Upper lobe of left lung (tissue), 4 donors: ENCODE measurements around the gene MCCD1.

Source experiments
- EP300 ChIP-seq, 4 donors: sonication (generic); formaldehyde crosslinking; IDR thresholded peaks; one replicate each; pipeline ENCODE4 v1.5.1; 2017; ENCODE audit warnings: antibody characterized with exemption in 4 of 4, control low read depth in 2 of 4
- POLR2A ChIP-seq, 4 donors: fragments of 450-650 bp; IDR thresholded peaks; one replicate each; pipeline ENCODE4 v1.5.1; 2016 to 2017; ENCODE audit warnings: antibody characterized with exemption in 4 of 4, mild to moderate bottlenecking in 2 of 4
- TF ChIP-seq, protein P1 (sequence below), 6 experiments: fragments of 450-650 bp in 4 of 6; fragments of 200-600 bp in 2 of 6; sonication (generic) in 2 of 6; IDR thresholded peaks; one replicate each; pipeline ENCODE4 v1.5.1; 2016 to 2019; ENCODE audit warnings: antibody characterized with exemption in 6 of 6

DNA sequence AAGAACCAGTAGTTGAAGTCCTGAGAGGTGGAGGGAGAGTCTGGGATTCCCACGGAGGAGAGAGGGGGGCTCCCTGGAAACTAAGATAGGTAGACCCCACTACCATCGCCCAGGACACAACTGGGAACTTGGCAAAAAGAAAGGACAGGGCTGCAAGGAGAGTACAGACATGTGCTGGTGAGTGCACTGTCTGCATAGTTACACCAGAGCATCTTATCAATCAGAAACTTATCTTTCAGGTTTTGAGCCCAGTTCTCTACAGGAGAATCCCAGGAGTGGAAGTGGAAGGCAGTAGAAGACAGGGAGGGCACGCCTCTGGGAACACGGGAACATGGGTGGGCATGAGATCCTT lies 30.8 kb downstream of the MCCD1 start:
- TF ChIP-seq, protein P1, sequence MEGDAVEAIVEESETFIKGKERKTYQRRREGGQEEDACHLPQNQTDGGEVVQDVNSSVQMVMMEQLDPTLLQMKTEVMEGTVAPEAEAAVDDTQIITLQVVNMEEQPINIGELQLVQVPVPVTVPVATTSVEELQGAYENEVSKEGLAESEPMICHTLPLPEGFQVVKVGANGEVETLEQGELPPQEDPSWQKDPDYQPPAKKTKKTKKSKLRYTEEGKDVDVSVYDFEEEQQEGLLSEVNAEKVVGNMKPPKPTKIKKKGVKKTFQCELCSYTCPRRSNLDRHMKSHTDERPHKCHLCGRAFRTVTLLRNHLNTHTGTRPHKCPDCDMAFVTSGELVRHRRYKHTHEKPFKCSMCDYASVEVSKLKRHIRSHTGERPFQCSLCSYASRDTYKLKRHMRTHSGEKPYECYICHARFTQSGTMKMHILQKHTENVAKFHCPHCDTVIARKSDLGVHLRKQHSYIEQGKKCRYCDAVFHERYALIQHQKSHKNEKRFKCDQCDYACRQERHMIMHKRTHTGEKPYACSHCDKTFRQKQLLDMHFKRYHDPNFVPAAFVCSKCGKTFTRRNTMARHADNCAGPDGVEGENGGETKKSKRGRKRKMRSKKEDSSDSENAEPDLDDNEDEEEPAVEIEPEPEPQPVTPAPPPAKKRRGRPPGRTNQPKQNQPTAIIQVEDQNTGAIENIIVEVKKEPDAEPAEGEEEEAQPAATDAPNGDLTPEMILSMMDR (IDR thresholded peaks at IDR 0.05), result no peak
- TF ChIP-seq POLR2A (IDR thresholded peaks at IDR 0.05) (no peak), EP300 (IDR thresholded peaks at IDR 0.05) (no peak)
